Adrenal gland (tissue), 12 donors: ENCODE data around the gene KCTD19. TPM values are rescaled to one million over a fixed set of nuclear protein-coding genes. Genes with fewer than 3 reads are reported as not detected.

Source experiments
- DNase-seq, 7 donors: peaks; one replicate each; pipeline ENCODE4 v3.0.0-alpha.2; 2019 to 2020
- H3K27ac ChIP-seq, 5 donors: fragments of 200-600 bp; sonication (generic) in 4 of 5; 1 replicate in 3 of 5; 2 replicates in 2 of 5; pipeline versions ENCODE4 v1.5.1 to v1.8.0; 2016 to 2020; ENCODE audit warnings: mild to moderate bottlenecking in 1 of 5
- H3K27me3 ChIP-seq: fragments of 200-600 bp; 2 replicates; pipeline ENCODE4 v1.8.0; 2021
- H3K36me3 ChIP-seq, 2 donors: fragments of 200-600 bp; replicated peaks in 1 of 2; 1 replicate in 1 of 2; 2 replicates in 1 of 2; pipeline versions ENCODE4 v1.5.1 to v1.8.0; 2018 to 2022
- H3K4me1 ChIP-seq, 2 donors: fragments of 200-600 bp; replicated peaks in 1 of 2; 1 replicate in 1 of 2; 2 replicates in 1 of 2; pipeline versions ENCODE4 v1.5.1 to v1.8.0; 2018 to 2021
- H3K4me3 ChIP-seq, 4 donors: fragments of 200-600 bp; sonication (generic) in 3 of 4; one replicate each; pipeline ENCODE4 v1.5.1; 2016 to 2018
- H3K9me3 ChIP-seq, 3 donors: fragments of 200-600 bp; sonication (generic) in 1 of 3; replicated peaks in 1 of 3; 1 replicate in 2 of 3; 2 replicates in 1 of 3; pipeline versions ENCODE4 v1.5.1 to v1.8.0; 2016 to 2021
- POLR2A ChIP-seq, 2 donors: fragments of 450-650 bp; IDR thresholded peaks; one replicate each; pipeline ENCODE4 v1.6.1; 2017; ENCODE audit warnings: antibody characterized with exemption in 2 of 2, mild to moderate bottlenecking in 2 of 2, moderate library complexity in 1 of 2
- WGBS, 4 donors: extraction: QIAGEN DNeasy Blood & Tissue Kit in 2 of 4; methylation state at CpG; one replicate each; pipeline versions ENCODE4 v1.1.5 to v1.1.7; 2013 to 2017; 5-methylcytosine and 5-hydroxymethylcytosine counted together
- intact Hi-C, 2 donors: fragments of 100-400 bp; cut with DNase I; formaldehyde crosslinking; loops; one replicate each; pipeline versions ENCODE4 v1.14.1 to v1.15.0; 2022 to 2023
- polyA plus RNA-seq, 3 donors: library from polyadenylated mRNA; stranded (reverse); fragments of 200-250 nt in 2 of 3; fragments of 350-450 nt in 1 of 3; fragmentation: Illumina TruSeq in 1 of 3; extraction: RNeasy Lipid Tissue Mini Kit (QIAGEN cat#74804) in 1 of 3; gene quantifications; one replicate each; pipeline ENCODE4 v1.2.3, GENCODE V29; 2013 to 2014
- total RNA-seq, 9 donors: library from RNA; depleted of rRNA in 4 of 9; stranded (reverse); fragments of >200 nt in 4 of 9; fragments of 120-200 nt in 1 of 9; fragmentation: NEBNext Ultra II Directional in 1 of 9; extraction: Animal tissue kit (Norgen Biotek cat#: 25700) in 1 of 9; gene quantifications; one replicate each; pipeline versions ENCODE4 v1.1.0 to v1.2.4, GENCODE V29; 2013 to 2023
- TF ChIP-seq, protein P1 (sequence below), 6 experiments: fragments of 450-650 bp in 4 of 6; fragments of 200-600 bp in 2 of 6; sonication (generic) in 1 of 6; IDR thresholded peaks; 1 replicate in 5 of 6; 2 replicates in 1 of 6; pipeline versions ENCODE4 v1.5.1 to v1.8.0; 2016 to 2021; ENCODE audit warnings: antibody characterized with exemption in 6 of 6, mild to moderate bottlenecking in 2 of 6, moderate library complexity in 1 of 6
- donor health status: healthy with polysubstance abuse.
- donor health status: Bipolar disorder and iron deficiency.
- donor health status: DM: yes; HTN: yes; CAD: no.
- donor health status: DM: no; HTN: no; CAD: no.
- donor health status: DM: no; HTN: no; CAD: no.
- donor health status: DM: yes; HTN: yes; CAD: no.

Gene KCTD19
- total and polyA plus RNA-seq, 12 donors, result 0.04 to 3.2 (median 0.18) TPM; not detected in 7

DNA sequence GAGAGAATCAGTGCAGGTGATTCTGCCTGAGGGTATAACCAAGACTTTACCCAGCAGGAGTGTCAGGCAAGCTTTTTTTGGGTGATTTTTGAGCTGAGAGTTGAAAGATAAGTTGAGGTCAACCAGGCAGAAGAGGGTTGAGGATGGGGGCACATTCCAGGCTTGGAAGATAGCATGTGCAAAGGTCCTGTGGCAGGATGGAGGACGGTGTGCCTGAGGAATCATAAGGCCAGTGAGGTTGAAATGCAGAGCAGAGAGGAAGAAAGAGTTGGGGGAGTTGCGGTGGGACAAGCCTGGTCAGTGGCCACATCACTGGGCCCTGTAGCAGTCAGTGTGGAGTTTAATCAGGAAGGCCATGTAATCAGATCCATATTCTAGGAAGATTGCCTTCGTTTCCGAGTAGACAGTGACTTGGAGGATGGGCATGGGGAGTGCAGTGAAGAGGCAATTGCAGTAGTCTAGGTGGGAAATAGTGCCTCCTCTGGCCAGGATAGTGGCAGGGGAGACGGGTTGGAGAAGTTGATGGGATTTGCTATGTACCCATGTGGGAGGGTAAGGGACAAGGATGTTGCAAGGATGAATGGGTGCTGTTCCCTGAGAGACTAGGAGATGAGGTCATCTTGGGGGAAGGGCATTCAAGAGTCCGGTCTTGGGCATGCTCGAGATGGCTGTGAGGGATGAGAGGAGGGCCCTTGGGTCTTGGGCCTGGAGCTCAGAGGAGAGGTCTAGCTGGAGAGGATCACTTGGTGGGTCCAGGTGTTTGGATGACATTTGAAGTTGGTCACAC is 43.3 kb downstream of the KCTD19 start:
- no peak for TF ChIP-seq POLR2A (IDR thresholded peaks at IDR 0.05)
- TF ChIP-seq, protein P1, sequence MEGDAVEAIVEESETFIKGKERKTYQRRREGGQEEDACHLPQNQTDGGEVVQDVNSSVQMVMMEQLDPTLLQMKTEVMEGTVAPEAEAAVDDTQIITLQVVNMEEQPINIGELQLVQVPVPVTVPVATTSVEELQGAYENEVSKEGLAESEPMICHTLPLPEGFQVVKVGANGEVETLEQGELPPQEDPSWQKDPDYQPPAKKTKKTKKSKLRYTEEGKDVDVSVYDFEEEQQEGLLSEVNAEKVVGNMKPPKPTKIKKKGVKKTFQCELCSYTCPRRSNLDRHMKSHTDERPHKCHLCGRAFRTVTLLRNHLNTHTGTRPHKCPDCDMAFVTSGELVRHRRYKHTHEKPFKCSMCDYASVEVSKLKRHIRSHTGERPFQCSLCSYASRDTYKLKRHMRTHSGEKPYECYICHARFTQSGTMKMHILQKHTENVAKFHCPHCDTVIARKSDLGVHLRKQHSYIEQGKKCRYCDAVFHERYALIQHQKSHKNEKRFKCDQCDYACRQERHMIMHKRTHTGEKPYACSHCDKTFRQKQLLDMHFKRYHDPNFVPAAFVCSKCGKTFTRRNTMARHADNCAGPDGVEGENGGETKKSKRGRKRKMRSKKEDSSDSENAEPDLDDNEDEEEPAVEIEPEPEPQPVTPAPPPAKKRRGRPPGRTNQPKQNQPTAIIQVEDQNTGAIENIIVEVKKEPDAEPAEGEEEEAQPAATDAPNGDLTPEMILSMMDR (IDR thresholded peaks at IDR 0.05), result no peak
- WGBS, 4 donors, result 95 to 97% (median 95%) methylated on average over 7 of the region's 7 CpGs
- H3K4me1 ChIP-seq, result peaks cover 7 to 14% of the 10 kb centered on the region in 2 donors
- DNase-seq, result no peak
- intact Hi-C loops, result no loop called here
- no peak overlapping the region for H3K4me3 ChIP-seq
- no peak overlapping the region for H3K27ac ChIP-seq
- no peaks in the 10 kb centered on the region for H3K27me3 ChIP-seq
- no peaks in the 10 kb centered on the region for H3K9me3 ChIP-seq
- no peaks in the 10 kb centered on the region for H3K36me3 ChIP-seq

DNA sequence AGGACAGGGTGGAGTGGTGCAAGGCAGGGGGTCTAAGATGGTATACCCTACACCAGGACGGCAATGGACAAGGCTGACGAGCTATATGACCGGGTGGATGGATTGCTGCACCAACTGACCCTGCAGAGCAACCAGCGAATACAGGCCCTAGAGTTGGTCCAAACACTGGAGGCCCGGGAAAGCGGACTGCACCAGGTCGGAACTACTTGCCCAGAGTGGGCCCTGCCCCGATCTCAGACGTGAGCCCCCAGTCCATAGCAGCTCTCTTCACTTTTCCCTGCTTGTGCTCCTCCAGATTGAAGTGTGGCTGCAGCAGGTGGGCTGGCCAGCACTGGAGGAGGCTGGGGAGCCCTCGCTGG is 44.1 kb downstream of the KCTD19 start:
- Histone ChIP-seq H3K4me1 (peaks cover 15 to 22% of the 10 kb centered on the region in 2 donors), H3K36me3 (no peaks in the 10 kb centered on the region), H3K9me3 (no peaks in the 10 kb centered on the region), H3K27ac (no peak overlapping the region), H3K4me3 (no peak overlapping the region), H3K27me3 (no peaks in the 10 kb centered on the region)
- DNase-seq, result no peak
- 96 to 99% (median 98%) methylated on average over 8 to 10 of the region's 10 CpGs for WGBS, 4 donors
- no peak for TF ChIP-seq POLR2A (IDR thresholded peaks at IDR 0.05)
- intact Hi-C loops, result no loop called here

DNA sequence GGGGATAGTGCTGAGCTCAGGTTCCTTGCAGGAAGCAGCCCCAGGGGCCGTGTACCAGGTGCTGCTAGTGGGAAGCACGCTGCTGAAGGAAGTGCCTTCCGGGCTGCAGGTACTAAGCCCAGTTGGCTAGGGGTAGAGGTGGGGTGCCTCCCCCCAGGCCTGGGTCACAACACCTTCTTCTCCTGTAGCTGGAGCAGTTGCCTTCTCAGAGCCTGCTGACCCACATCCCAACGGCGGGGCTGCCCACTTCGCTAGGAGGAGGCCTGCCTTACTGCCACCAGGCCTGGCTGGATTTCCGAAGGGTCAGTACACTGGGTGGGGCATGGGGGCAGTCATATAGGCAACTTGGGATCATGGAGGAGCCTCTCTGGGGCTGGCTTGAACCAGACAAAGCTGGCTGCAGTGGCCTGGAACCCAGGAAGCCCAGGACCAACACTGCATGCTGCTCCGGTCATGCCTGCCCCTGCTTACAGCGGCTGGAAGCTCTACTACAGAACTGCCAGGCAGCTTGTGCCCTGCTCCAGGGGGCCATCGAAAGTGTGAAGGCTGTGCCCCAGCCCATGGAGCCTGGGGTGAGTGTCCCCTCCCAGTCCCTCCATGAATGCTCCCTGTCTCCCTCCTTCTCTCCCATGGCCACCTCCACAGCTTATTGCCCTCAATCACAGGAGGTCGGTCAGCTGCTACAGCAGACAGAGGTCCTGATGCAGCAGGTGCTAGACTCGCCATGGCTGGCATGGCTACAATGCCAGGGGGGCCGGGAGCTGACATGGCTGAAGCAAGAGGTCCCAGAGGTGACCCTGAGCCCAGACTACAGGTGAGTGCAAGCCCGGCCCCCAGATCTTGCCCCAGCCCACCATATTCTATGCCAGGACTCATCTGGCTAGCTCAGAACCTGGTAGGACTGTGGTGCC is 44.8 kb downstream of the KCTD19 start:
- Histone ChIP-seq H3K27me3 (no peaks in the 10 kb centered on the region), H3K9me3 (no peaks in the 10 kb centered on the region), H3K4me3 (no peak overlapping the region), H3K4me1 (peaks cover 16 to 28% of the 10 kb centered on the region in 2 donors), H3K27ac (no peak overlapping the region), H3K36me3 (no peaks in the 10 kb centered on the region)
- intact Hi-C loops, result no loop called here
- 93 to 100% (median 96%) methylated on average over 3 to 14 of the region's 14 CpGs for WGBS, 4 donors
- TF ChIP-seq, protein P1 (IDR thresholded peaks at IDR 0.05), result no peak
- no peak for TF ChIP-seq POLR2A (IDR thresholded peaks at IDR 0.05)
- no peak for DNase-seq

GRCh38 chr16:67280090-67281015 is 46.2 kb downstream of the KCTD19 start:
- Histone ChIP-seq H3K27me3 (no peaks in the 10 kb centered on the region), H3K4me1 (peaks cover 16 to 30% of the 10 kb centered on the region in 2 donors), H3K36me3 (no peaks in the 10 kb centered on the region), H3K4me3 (no peak overlapping the region), H3K27ac (no peak overlapping the region), H3K9me3 (no peaks in the 10 kb centered on the region)
- TF ChIP-seq, protein P1 (IDR thresholded peaks at IDR 0.05), result no peak
- TF ChIP-seq POLR2A (IDR thresholded peaks at IDR 0.05), result no peak
- intact Hi-C loops, result no loop called here
- 92 to 95% (median 95%) methylated on average over 4 to 15 of the region's 15 CpGs for WGBS, 4 donors
- no peak for DNase-seq
